SIG-M5 treated with dmso at 0.1 percent for 504 hours (cell line): ENCODE results near the gene CCDC187.

ENCODE experiments used
- DNase-seq: peaks from one replicate; lab custom pipeline; 2025; ENCODE audit not compliant: unreplicated experiment; lab: John Stamatoyannopoulos, UW

Gene CCDC187

DNA sequence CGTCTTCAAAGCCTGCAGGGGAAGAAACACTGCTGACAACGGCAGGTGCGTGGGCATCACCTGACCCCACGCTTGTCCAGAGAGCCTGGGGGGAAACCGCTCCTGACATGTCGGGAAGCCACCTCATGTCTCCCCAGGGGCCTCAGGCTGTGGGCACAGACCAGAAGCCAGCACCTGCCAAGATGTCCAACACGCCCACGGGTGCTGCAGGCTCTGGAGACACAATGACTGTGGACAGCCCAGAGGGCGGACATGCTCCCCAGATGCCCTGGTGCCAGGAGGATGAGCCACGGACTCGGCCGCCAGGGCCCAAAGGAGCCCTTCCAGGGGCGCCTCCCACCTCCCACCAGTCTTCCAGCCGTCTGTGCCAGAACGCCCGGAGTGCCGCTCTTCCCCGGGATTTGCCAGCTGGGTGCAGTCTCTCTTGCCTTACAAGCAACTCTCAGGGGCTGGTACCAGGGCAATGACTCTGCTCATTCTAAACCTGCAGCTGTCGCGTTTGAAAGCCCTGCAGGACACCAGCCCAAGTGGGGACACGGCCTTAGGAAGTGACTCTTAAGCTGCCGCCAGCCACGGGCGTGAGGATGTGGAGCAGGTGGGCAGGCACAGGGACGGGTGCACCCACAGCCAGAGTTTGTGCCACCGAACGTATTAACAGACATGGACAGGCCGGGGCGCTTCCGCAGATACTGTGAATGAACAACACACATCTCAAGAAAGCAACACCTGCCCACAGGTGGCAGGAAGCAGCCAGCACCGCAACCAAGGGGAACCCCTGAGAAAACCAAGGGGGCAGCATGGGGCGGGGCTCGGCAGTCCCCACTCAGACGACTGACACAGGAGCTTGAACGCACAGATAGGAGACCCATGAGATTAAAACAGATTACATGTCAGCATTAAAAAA, 92.2 kb downstream of the CCDC187 start:
- DNase-seq, result no peak

DNA sequence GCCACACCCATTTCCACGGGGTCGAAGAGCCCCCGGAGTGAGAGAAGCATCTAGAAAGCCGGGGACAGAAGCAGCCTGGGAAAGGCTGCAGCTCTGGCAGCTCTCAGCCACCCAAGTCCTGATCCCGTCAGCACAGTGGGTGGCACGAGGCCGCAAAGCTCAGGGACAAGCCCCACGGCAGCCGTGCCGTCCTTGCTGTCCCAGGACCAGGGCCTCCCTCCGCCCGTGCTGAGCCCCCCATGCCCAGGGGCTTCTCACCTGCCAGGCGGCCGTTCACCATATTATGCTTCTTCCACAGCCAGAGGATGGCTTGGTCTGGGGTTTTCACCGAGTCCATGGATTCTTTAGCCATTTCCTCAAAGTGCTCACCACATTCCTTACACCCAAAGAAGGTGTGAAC, 92.9 kb downstream of the CCDC187 start:
- no peak for DNase-seq

DNA sequence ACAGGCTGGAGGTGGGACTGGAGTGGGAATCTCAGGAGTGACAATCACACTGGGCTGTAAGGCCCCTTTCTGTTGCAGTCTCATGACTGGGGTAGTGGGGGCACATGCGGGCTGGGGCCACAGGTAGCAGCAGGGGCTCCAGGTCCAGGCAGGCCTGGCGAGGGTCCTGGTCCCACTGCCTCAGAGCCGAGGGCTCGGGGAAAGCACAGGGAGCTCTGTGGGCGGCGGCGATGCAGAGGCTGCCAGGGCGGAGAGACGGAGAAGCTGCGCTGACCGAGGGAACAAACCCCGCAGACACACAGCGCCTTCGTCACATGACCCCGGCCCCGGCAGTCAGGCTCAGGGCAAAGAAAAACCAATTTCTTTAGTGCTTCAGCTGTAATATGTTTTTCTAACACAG, 93.6 kb downstream of the CCDC187 start:
- no peak for DNase-seq

DNA sequence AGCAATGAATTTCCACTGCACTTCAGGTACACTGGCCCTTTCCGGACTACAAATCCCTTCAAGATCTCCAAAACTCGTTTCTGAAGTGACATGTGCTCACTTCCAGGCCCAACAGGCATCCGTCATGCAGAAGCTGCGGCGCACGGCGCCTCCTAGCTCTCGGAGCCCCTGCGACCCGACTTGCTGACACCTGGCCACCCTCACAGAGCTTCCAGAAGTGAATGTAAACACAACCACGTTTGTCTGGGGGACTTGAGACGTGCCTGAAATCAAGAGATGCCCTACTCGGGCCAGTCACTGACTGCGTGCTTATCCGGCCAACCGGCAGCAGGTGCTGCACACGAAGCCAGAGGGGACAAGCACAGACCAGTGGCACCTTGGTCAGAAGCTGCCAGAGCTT, 94.1 kb downstream of the CCDC187 start:
- no peak for DNase-seq

DNA sequence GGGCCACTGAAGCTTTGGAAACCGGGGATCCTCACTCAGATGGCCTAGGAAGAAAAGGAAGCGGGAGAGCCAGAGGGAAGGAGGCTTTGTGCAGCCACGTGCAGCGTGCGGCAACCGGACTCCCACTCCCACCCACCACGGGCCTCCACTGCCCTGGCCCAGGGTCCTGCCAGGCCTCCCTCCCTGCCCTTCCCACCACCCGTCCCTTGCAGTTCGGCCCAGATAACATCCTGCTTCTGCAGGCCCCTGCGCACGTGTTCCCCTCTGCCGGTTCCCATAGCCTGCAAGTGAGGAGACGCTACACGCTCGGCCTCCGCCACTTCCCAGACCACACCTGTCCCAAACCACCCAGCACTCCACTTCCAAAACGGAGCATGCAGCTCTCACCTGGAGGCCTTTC, 94.7 kb downstream of the CCDC187 start:
- DNase-seq, result no peak

DNA sequence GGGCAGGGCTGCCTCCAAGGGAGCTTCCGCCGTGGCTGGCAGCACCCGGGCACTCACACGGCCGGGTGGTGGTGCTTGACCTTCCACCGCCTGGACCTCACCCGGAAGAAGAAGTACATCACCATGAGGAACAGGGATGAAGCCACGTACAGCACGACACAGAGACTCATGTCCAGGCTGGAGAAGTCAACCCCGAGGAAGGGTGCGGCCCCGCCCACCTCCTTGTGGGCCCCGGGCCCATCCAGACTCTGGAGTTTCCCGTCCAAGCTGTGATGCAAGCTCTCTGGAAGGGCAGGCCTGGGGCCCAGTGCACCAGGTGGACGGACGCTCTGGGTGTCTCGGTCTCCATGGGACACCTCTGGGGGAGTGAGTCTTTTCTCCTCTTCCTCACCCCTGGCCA, 95.2 kb downstream of the CCDC187 start:
- no peak for DNase-seq

DNA sequence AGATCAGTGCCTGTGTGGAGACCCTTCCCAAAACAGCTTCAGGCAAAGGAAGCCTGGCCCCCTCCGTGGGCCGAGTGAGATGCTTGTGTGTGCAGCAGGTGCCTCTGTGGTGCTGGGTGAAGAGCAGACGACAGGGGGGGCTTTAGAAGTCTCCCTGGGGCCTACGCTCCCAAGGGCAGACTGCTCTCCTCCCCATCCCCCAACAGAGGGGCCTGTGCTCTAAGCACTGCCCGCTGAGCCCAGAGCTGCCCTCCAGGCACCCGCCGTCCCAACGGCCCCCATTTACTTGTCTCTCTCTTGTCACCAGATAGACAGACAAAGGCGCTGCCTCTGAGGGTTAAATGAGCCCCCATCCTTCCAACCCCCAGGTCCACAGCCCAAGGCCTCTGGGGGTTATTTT, 96.3 kb downstream of the CCDC187 start:
- DNase-seq, result no peak

DNA sequence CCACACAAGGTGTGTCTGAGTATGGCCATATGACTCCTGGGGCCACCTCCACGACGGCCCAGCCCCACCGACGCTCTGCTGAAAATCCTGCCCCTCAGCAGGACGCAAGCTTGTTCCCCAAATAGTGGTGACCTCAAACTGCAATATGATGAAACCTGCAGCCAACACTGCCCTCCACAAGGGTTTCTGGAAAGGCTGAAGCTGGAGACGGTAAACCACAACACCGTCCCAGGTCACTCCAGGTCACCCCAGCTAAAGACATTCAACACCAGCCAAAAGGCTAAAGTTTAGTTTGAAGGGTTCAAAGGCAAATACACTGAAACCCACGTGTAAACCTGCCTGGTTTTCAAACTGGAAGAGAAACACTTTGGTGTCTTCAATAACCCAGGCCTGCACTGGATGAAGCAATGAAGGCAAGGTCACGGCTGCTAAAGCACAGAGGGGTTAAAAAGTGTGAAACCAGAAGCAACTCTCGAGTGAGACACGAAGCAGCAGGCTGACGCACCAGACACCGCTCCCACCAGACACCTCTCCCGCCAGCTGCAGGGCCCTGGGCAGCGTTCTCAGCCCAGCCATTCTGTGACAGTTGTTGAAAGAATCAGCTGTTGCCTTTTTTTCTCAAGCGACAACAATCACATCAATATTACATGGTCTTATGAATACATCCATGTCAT, 97.2 kb downstream of the CCDC187 start:
- DNase-seq, result peak; percentile 49

DNA sequence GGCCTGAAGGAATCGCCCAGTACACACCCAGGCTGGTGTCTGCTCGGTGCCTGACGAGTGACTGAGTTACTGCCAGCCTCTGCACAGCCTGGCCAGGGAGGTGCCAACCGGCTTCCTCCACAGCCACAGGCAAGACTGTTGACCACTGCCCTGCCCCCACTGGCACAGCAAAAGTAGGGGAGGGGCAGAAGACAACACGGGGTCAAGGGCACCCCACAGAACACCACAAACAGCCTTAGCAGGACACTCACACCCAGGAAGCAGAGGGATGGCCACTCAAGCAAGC, 98.2 kb downstream of the CCDC187 start:
- DNase-seq, result no peak

DNA sequence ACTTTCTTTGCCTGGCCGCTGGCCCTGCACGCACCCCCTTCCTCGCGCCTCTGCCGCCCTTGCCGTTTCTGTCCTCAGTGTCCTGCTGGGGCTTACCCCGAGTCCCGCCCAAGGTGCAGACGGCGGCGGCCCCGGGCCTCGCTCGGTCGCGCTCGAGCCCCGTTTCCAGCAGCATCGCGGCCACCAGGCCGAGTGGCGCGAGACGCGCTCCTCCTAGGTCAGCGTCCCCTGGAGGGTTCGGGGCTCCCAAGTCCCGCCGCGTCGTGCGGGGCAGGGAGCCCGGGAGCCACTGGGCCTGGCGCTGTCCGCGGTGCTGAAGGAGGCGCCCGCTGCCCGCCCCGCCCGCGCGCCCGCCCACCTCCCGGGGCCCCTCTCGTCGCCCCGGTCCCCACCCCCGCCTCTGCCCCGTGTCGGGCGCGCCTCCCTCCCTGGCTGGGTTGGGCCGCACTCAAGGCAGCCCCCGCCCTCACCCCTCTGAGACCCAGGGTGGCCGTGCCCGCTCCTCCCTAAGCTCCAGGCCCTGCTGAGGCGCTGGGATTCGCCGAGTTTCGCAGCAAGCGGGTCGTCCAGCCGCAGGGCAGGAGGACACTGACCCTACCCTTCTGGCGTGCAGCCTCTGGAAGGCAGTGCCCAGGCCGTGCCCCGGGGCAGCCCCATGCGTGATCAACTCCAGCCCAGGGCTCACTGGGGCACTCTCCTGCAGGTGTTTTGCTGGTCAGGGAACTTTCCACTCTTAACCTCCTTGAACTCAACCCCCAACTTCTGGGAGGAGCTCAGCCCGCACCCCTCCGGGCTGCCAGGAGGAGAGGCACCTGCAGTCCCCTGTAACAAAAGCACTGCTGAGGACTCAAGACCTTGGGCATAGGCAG, 98.8 kb downstream of the CCDC187 start, which contains the start of gene LHX3:
Gene LHX3, minus strand, starts transcription at position 291 of the 869 bp plus-strand sequence. Its CDS starts 116 bp downstream, at position 175.
- DNase-seq, result no peak

DNA sequence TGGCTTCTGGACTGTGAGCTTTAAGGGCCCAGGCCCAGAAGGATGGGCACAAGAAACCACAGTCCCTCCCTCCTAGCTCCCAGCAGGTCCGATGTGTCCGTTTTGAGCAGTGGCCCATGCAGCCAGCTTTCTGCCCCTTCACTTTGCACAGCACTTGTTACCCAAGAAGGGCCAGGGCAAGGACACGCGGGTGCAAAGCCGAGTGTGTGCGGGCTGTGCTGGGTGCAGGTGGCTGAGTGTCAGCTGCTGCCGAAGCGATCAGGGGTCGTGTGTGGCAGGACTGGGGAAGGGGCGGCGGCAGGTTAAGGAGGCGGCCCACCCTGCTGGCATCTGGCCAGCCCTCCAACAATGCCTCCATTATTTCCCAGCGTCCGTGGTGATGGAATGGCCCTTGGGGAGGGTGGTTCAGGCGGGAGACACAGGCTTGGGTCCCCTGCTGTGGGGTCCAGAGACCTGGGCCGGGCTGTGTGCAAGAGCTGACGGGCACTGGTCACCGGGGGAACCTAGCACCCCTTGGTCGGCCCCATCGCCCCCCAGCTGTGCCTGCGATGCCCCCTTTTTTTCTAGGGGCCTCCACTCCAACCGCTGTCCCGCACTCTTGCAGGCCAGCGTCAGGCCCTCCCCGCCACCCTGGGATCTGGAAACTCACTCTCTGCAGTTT, 99.6 kb downstream of the CCDC187 start:
- no peak for DNase-seq

DNA sequence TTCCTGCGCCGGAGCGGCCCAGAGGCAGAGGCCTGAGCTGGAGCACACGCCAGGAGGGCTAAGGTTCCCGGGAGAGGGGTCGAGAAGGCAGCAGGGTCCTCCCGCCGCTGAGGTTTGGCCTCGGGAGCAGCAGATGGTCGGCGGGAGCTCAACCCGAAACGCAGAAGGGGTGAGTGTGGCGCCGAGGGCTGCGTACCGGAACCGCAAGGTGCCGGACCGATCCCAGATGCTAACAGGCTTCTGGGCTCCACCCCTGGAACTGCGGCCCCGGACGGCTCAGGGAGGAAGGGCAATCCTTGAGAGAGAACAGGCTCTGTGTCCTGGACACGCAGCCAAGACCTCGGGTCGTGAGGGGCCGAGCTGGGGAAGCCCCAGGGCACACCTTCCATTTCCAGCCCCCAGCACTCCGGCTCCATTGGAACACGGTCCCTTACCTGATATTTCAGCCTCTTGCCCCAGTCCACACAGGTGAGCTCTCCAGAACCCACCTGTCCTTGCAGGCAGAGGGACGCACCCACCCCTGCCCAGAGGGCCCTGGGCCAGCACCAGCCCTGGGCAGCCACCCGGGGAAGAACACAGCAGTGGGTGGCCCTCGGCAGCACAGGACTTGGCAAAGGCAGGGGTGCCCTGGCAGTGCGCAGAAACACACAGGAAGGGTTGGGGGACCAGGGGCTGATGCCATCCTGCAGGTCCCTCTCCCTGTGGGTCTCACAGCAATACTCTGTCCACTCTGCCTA, 100.3 kb downstream of the CCDC187 start:
- DNase-seq, result no peak

DNA sequence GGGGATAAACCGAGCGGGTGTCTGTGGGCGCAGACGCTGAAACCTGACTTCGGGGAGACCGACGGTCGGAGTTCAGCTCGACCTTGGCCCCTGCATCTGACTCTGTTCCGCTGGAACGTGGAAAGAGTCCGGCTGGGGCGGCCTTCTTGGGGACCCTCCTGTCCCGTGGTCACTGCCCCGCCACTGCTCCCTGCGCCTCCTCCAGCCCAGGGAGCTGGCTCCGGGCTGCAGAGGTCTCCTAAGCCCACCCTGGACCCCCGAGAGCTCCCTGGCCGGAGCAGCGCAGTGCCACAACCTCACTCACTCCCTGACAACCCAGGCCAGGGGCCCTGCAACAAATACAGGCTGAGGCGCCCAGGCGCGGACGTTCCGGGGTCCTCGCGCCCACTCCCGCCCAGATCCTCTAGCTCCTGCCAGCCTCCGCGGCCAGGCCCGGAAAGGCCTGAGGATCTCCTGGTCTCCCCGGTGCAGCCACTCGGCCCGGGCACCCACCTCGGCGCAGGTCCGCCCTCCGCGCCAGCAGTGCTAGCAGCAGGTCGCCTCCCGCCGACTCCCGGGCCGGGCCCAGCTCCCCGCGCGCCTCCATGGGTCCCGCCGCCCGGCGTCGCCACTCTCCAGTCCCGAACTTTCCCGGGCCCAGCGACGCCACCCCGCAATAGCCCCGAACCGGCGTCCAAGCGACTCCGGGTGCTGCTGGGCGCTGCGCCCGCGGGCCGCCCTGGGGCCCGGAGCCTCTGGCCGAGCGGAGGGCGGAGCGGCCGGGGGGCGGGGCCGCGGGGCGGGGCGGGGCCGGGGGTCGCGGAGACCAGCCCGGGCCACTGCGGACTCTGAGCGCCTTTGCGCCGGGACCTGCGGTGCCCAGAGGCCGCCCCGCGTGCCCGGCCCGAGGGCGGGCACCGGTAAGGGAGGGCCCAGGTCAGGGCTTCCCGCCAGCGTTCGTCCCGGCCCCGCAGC, 101.2 kb downstream of the CCDC187 start:
- DNase-seq, result no peak

DNA sequence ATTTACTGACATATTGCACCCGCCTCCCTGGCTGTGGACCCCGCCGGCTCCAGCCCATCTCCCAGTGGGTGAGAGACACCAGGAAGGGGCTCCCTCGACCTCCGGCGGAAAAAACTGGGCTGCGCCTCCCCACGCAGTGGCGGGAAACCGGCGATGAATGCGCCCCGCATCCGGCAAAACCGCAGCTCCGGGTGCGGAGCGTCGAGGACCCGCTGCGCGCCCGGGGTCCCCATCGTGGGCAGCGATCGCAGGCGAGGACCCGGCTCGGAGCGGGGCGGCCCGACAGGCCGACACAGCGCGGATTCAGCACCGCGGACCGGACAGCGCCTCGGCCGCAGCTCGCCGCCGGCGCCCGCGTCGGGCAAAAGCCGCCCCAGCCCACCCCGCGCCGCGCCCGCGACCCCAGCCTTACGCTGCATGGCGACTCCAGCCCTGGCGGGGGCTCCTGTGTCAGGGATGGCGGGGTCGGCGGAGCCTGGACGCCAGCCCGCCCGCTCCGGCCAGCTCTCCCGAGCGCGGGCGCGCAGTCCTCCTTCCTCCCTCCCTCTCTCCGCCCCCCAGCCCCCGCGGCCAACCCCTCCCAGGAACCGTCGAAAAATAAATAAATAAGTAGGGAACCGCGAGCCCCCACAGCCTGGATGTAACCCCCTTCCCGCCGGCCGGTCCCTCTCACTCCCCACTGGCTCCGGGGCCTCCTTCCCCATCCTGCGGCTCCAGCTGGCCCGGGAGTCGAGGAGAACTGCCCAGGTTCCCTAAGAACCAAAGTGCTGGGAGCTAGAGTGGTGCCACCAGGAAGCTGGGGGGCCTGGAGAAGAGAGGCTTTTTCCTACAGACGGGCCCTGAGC, 102.1 kb downstream of the CCDC187 start:
- DNase-seq, result no peak

DNA sequence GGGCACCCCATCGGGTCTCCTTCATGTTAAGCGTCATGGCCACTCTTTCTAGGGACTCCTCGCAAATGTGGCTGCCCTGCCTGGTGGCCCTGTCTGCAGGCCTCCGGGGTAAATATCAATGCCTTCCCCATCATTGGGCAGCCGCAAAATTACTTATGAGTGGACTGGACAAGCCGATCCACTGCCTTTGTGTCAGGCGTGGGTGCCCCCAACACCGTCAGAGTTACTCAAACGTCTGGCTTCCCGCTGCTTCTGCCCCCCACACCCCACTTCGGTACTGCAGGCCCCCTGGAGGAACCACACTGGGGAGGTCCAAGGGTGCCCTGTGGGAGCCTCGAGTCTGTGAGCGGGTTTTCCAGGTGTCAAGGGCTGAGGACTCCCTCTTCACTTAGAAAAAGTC, 102.7 kb downstream of the CCDC187 start:
- no peak for DNase-seq

DNA sequence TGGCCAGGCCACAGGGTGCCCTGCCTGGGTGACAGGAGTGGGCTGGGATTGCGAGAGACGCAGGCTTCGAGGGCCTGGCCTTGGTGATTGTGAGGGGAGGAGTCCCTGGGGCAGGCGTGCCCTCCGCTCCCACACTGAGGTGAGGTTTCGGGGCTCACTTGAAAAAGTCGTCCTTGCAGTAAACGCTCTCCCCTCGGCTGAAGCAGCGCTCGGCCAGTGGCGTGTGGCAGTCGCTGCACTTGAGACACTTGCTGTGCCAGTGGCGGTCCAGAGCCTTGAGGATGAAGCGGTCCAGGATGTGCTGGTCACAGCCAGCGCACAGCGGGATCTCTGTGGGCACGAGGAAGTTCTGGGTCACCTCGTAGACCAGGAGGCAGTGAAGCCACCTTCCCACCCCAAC, 103.5 kb downstream of the CCDC187 start:
- no peak for DNase-seq
